RWPE2 (cell line): ENCODE data around the gene CEP112.
"Not testable (repeated sequence)": the region's sequence is repeated elsewhere in the genome, so short reads cannot be mapped to it uniquely, and the experiment has no call there.

Source experiments
- ATAC-seq: fragments of 200-7000 bp; cut with Tn5 transposase; 3 replicates; pipeline ENCODE4 v1.9.1; 2021; ENCODE audit warnings: low read depth
- DNase-seq: peaks from one replicate; pipeline ENCODE4 v3.0.0-alpha.2; 2020; ENCODE audit warnings: low spot score
- H3K27ac ChIP-seq: fragments of 450-650 bp; 2 replicates; pipeline ENCODE4 v1.5.1; 2017; ENCODE audit warnings: mild to moderate bottlenecking; ENCODE audit not compliant: poor library complexity, severe bottlenecking
- H3K27me3 ChIP-seq: fragments of 250-450 bp; sonication (Bioruptor Pico); 2 replicates; pipeline ENCODE4 v1.5.1; 2021; ENCODE audit warnings: mild to moderate bottlenecking, moderate library complexity; ENCODE audit not compliant: insufficient read depth, poor library complexity, severe bottlenecking
- H3K36me3 ChIP-seq: fragments of 250-450 bp; sonication (Bioruptor Pico); 2 replicates; pipeline ENCODE4 v1.5.1; 2020; ENCODE audit warnings: low read depth, mild to moderate bottlenecking, moderate library complexity
- H3K4me1 ChIP-seq: fragments of 250-450 bp; sonication (Bioruptor Pico); 2 replicates; pipeline ENCODE4 v1.5.1; 2021; ENCODE audit warnings: mild to moderate bottlenecking, moderate library complexity; ENCODE audit not compliant: insufficient read depth, poor library complexity, severe bottlenecking
- H3K4me3 ChIP-seq: fragments of 250-450 bp; sonication (Bioruptor Pico); 2 replicates; pipeline ENCODE4 v1.5.1; 2021; ENCODE audit warnings: mild to moderate bottlenecking, moderate library complexity; ENCODE audit not compliant: severe bottlenecking
- H3K9me3 ChIP-seq: fragments of 250-450 bp; sonication (Bioruptor Pico); 2 replicates; pipeline ENCODE4 v1.5.1; 2021; ENCODE audit warnings: mild to moderate bottlenecking, moderate library complexity; ENCODE audit not compliant: severe bottlenecking
- TF ChIP-seq, protein P1 (sequence below): fragments of 450-650 bp; IDR thresholded peaks from one replicate; pipeline ENCODE4 v1.5.1; 2017; ENCODE audit warnings: mild to moderate bottlenecking, moderate library complexity; ENCODE audit not compliant: poor library complexity, severe bottlenecking

The CEP112 gene

DNA sequence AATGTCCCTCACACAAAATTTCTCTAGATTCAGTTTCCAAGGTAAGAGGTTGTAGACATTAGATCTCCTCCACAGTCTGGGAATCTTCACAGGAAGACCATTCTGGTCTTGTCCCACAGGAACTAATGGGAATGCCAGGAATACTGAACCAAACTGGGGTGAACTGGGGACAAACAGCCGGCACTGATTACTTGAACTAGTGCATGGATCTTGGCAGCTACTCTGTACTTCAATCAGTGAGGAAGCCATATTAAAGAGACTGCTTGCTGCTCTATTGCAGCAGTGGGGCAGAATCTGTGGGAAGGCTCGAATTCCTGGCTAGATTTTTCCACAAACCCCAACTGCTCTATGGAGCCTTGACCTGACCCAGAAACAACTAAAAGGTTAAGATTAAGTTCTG is 361.6 kb downstream of the CEP112 start:
- Histone ChIP-seq H3K4me3 (no peak overlapping the region), H3K27ac (no peak overlapping the region), H3K36me3 (no peaks in the 10 kb centered on the region), H3K27me3 (no peaks in the 10 kb centered on the region), H3K9me3 (no peaks in the 10 kb centered on the region), H3K4me1 (no peaks in the 10 kb centered on the region)
- TF ChIP-seq, protein P1, sequence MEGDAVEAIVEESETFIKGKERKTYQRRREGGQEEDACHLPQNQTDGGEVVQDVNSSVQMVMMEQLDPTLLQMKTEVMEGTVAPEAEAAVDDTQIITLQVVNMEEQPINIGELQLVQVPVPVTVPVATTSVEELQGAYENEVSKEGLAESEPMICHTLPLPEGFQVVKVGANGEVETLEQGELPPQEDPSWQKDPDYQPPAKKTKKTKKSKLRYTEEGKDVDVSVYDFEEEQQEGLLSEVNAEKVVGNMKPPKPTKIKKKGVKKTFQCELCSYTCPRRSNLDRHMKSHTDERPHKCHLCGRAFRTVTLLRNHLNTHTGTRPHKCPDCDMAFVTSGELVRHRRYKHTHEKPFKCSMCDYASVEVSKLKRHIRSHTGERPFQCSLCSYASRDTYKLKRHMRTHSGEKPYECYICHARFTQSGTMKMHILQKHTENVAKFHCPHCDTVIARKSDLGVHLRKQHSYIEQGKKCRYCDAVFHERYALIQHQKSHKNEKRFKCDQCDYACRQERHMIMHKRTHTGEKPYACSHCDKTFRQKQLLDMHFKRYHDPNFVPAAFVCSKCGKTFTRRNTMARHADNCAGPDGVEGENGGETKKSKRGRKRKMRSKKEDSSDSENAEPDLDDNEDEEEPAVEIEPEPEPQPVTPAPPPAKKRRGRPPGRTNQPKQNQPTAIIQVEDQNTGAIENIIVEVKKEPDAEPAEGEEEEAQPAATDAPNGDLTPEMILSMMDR = no peak
- ATAC-seq (no peak), DNase-seq (no peak)

DNA sequence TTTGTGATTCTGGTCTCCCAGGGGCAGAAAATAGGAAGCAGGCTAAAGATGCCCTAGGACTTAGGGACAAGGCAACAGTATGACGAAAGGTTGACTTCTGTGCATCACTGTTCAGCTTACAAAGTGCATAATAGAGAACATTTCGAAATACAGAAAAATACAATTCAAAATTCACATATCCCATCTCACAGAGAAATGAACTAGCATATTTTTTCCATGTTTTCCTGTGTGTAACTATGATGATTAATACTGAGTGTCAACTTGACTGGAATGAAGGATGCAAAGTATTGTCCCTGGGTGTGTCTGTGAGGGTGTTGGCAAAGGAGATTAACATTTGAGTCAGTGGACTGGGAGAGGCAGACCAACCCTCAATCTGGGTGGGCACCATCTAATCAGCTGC is 365.4 kb downstream of the CEP112 start:
- H3K27ac ChIP-seq = peak overlapping the region; percentile 30
- H3K27me3 ChIP-seq, H3K36me3 ChIP-seq, H3K4me3 ChIP-seq, DNase-seq, H3K4me1 ChIP-seq, H3K9me3 ChIP-seq: not testable (repeated sequence)
- peak; percentile 67 for ATAC-seq

DNA sequence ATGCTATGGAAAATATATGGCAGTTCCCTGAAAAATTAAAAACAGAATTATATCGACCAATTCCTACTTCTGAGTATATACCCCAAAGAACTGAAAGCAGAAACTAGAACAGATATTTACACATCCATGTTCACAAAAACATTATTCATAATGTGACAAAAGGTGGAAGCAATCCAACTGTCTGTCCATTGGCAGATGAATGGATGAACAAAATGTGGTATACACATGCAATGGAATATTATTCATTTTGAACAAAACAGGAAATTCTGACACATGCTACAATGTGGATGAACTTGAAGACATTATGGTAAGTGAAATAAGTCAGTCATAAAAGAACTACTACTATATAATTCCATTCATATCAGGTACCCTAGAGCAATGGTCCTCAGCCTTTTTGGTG is 367.0 kb downstream of the CEP112 start:
- TF ChIP-seq, protein P1 = no peak
- H3K27me3 ChIP-seq = no peaks in the 10 kb centered on the region
- no peaks in the 10 kb centered on the region for H3K9me3 ChIP-seq
- H3K27ac ChIP-seq = no peak overlapping the region
- DNase-seq = no peak
- no peak for ATAC-seq
- H3K4me3 ChIP-seq = no peak overlapping the region
- H3K36me3 ChIP-seq = no peaks in the 10 kb centered on the region
- peaks cover 6% of the 10 kb centered on the region for H3K4me1 ChIP-seq

DNA sequence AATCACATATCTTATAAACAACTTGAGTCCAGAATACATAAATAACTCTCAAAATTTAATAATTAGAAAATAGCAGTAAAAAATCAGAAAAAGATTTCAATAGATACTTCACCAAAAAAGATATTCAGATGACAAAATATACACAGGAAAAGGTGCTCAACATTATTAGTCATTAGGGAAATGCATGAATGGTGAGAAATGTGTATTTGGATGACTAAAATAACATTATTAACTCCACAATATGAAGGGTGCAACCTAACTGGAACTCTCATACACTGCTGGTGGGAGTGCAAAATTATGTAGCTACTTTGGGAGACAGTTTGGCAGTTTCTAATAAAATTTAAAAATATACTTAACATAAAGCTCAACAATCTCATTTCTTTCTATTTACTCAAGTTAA is 368.2 kb downstream of the CEP112 start:
- Histone ChIP-seq H3K36me3 (no peaks in the 10 kb centered on the region), H3K4me1 (peaks cover 6% of the 10 kb centered on the region), H3K27me3 (no peaks in the 10 kb centered on the region), H3K9me3 (no peaks in the 10 kb centered on the region), H3K27ac (no peak overlapping the region), H3K4me3 (no peak overlapping the region)
- ATAC-seq (no peak), DNase-seq (no peak)
- TF ChIP-seq, protein P1 = no peak

DNA sequence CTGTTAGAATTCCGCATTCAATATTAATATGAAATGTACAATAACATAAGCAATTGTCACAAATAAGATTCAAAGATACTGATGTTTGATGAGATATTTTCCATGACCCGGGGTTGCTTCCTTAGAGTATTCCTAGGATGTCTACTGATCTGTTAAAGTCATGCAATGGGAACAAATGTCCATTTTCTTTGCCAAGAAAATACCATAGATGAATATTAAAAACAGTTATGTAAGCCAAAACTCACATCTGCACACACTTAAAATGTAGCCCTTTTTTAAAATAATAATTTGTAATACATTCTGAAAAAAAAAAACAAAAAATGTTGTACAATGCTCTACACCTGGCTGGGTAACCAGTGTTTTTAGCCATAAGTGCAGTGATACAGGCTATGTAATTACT is 371.1 kb downstream of the CEP112 start:
- peaks cover 6% of the 10 kb centered on the region for H3K4me1 ChIP-seq
- no peaks in the 10 kb centered on the region for H3K27me3 ChIP-seq
- H3K36me3 ChIP-seq = no peaks in the 10 kb centered on the region
- H3K4me3 ChIP-seq = no peak overlapping the region
- no peak overlapping the region for H3K27ac ChIP-seq
- no peaks in the 10 kb centered on the region for H3K9me3 ChIP-seq
- DNase-seq (no peak), ATAC-seq (no peak)
- TF ChIP-seq, protein P1 = no peak
